NCI-H526 treated with DMSO at 0.1 percent for 48 hours (cell line): ENCODE measurements around the gene GNAL.
"Not testable (repeated sequence)": the region's sequence is repeated elsewhere in the genome, so short reads cannot be mapped to it uniquely, and the experiment has no call there.

Experiments
- DNase-seq: peaks from one replicate; lab custom pipeline; 2025; lab: John Stamatoyannopoulos, UW

GNAL gene

DNA sequence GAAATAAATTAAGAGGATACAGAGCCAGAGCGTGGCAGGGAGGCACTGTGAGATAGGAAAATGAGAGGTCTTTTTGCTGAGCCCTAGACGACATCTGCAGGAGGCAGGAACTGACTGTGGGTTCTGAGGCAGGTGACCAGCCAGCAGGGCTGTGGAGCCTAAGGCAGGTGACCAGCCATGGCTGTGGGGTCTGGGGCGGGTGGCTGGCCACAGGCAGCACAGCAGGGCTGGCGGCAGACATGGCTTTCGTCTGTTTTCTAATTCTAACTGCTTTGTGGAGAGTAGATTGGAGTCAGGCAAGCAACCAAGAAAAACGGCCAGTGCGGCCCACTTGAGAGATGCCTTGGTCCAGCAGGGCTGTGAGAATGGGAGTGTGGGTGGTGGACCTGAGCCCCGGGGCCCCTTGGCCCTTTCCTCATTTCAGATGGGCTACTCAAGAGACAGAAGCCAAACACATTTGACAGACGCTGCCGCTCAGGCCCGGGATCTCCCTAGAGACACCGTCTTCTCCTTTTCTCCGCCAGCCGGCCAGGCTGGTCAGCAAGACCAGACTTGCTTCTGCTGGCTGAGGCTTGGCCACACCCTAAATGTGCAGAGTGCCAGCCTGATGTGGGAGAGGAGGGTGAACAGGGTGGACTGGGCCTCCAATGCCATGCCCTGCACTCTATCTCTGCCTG is 19.7 kb upstream of the GNAL start:
- no peak for DNase-seq

DNA sequence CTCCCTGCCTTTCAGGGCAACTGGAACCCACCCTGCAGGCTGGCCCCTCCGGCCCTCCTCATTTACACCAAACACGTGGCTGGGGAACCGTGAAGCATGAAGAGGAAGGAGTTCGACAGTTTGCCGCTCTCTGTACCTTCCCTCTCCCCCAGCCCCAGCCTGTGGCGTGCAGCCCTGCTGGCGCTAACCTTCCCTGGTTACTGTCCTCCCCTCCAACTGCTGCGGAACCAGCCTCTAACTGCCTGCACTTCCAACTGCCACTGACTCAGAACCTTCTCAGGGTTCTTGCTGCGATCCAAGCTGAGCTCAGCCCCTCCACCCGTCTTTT is 19.2 kb upstream of the GNAL start:
- no peak for DNase-seq

DNA sequence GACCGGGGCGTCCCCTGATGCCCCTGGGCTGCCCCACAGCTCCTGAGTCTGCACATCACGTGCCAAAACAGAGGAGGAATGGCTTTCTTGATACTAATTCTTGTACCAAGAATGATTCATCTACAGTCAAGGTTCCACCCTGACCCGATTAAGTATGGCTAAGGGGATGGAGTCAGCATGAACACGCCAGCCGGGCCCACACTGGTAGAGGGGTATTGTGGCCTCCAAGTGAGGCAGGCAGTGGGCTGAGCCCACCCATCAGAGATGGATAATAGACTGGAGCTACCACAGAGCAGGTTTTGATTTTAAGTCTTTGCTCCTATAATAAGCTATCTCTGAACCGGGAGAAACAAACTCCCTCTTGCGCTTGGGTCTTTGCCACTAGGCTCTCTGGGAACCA is 17.9 kb upstream of the GNAL start:
- DNase-seq = no peak

DNA sequence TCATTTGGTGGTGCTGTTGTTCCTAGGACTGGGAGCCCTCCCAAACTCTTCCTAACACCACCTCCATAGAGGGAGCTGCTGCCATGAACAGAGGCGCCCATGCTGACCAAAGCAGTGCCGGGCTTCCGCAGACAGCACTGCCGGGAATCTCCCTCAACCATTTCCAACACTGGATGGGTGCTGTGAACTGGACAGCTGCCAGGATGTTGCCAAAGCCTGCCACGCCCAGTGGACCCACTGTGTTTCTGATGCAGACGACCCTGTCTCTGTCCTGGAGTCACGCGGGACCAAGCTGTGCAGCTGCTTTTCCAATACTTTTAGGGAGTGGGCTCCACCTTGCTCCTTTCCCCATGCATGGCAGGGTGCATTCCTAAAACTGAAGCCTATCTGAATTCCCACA is 16.9 kb upstream of the GNAL start:
- DNase-seq = no peak

DNA sequence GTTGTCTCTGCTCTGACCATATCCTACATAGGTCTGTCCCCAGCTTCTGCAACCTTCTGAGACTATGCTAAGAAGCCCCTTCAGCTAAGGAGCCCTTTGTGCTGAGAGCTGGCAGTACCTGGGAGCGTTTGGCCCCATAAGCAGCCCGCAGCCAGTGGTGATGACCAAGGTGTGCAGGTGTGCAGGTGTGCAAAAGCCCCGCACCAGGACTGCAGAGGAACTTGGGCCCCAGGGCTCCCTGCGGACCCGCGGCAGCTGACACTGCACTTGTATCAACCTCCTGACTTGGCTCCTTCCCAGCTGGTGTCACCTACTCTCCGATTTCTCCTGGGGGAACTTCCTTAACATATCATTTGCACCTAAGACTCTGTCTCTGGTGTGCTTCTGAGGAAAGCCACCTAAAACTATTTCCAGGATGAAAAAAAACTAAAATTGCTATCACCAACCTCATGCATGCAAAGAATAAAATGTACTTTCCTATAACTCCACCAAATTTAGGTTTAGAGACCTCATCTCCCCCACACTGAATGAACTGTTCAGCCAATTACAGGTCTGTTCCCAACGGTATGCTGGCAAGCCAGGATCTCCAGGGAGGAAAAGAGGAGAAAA is 16.1 kb upstream of the GNAL start:
- DNase-seq = no peak

DNA sequence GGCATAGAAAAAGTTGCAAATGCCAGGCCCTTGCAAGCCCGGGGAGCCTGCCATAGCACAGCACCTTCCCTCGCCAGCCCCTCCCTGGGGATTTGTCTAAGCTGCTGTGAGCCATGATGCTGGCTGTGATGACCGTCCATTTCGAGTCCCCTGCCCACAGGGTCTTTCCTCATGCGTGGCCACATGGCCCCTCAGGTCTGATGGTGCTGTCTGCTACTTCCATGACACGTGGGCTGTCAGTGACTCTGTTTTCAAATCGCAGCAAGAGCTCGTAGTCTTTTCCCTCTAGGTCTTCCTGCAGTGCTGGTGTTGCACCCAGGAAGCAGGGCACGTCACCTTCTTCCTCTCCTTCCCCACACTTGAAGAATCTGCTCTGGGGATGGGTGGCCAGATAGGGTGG is 15.5 kb upstream of the GNAL start:
- no peak for DNase-seq

DNA sequence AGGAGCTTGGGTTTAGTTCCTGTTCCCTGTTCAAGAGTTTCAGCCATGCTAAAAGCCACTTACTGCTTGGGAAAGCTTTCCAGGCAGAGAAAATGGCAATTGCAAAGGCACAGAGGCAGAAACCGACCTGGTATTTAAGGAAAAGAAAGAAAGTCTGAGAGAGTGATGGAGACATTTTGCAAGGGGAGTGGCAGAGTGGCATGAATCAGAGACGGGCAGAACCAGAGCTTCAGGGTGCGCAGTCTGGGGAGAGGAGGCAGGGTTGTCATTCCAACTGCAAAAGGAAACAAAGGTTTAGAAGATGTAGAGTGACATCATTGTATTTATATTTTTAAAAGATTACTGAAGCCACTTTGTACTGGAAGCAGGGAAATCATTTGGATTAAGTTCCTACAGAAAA is 14.9 kb upstream of the GNAL start:
- no peak for DNase-seq

DNA sequence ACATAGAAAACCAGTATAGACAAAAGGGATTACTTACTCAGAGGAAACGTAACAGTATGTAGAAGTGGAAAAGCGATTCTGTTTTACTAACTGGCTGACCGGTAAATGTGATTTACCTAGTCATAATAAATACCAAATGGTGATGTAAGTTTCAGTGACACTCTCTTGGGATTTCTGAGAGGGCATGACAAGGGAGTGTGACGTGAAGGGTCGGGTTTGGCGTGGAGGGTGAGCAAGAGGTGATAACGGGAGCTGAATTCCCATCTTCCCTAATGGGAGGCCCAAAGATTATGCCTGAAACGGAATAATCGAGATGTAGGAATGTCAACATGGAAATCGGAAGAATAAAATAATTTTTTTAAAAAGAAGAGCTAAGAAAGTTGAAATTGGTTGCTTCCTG is 12.7 kb upstream of the GNAL start:
- no peak for DNase-seq

DNA sequence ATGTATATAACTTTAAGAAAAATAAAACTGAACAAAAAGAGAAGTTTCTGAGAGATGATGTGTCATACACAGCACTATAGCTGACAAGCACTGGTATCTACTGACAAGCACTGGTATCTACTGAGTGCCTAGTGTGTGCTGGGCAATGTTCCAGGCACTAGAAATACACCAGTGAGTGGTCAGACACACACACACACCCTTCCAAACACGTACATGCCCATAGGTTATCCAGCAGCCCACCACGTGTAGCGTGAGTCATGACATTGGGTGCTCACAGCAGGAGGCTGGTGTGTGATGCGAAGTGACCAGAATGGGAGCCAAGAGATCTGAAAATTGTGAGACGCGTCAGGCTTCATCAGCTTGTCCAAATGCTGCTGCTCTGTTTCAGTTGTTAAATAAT is 12.2 kb upstream of the GNAL start:
- DNase-seq = no peak

DNA sequence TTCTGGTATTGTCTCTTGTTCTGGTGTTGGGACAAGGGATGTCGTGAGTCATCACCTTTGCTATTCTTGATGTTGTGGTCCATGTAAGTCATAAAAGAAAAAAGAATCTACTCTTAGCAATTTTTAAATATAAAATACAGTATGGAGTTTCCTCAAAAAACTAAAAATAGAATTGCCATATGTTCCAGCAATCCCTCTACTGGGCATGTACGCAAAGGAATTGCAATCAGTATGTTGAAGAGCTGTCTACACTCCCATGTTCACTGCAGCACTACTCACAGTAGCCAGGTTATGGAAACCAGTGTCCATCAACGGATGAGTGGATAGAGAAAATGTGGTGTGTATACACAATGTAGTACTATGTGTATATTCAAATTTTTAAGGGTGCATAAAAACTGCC is 10.9 kb upstream of the GNAL start:
- DNase-seq = no peak

DNA sequence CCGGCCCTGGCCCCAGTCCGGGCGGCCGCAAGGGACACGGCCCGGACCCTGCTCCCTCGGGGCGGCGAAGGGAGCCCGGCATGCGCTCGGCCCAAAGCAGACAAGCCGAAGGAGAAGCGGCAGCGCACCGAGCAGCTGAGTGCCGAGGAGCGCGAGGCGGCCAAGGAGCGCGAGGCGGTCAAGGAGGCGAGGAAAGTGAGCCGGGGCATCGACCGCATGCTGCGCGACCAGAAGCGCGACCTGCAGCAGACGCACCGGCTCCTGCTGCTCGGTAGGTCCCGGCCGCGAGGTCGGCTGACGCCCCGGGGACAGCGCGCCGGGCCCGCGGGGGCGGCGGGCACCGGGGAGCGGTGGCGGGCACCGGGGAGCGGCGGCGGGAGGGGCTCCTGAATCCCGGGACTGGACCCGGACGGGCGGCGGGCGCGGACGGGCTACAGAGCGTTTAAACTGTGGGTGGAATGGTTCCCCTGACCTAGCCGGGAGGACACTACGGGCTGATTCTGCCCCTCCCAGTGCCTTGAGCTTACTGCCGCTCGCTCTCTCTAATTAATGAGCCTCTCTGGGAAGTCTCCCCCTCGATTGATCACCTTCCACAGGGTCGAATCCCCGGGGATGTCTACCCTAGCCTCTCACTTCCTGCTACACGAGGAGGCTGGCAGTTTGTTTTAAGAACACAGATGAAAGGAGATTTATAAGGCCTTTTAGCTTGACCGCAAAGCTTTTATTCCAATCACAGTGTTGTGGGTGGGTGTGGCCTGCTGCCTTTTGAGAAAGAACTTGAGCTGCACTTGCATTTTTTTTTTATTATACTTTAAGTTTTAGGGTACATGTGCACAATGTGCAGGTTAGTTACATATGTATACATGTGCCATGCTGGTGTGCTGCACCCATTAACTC is 853 bp downstream of the GNAL start:
- no peak for DNase-seq

DNA sequence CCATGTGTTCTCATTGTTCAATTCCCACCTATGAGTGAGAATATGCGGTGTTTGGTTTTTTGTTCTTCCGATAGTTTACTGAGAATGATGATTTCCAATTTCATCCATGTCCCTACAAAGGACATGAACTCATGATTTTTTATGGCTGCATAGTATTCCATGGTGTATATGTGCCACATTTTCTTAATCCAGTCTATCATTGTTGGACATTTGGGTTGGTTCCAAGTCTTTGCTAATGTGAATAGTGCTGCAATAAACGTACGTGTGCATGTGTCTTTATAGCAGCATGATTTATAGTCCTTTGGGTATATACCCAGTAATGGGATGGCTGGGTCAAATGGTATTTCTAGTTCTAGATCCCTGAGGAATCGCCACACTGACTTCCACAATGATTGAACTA is 1.6 kb downstream of the GNAL start:
- DNase-seq = not testable (repeated sequence)

DNA sequence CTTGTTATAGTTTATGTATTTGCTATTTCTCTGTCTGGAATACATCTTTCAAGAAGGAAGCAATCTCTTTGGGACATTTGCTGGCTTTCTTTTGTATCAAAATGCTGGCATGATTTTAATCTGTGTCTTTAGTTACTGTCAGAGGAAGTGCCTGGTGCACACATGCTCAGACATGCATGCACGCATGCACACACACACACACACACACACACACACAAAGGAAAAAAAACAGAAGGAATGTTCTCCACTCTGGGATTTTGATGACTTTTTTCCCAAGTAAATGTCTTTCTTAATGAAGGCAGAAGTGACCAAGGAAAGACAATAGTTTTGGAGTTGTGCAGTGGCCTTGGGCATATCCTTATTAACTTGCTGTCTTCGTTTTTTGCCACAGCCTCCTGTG is 6.7 kb downstream of the GNAL start:
- DNase-seq = no peak

DNA sequence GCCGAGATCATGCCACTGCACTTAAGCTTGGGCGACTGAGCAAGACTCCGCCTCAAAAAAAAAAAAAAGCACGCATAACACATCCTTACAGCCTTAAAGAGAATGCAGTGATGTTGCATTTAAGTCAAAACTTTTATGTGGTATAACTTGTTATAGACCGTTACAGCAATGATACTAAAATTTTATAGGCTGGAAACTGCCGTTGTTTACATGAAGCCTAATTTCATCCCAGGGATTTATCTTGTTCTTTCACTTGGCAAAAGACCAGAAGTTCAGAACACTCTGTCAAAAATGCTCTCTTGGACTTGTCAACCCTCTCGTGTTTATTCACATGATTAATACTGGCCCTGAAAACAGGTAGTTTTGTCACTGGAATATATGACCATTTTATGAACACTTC is 7.4 kb downstream of the GNAL start:
- DNase-seq = no peak

DNA sequence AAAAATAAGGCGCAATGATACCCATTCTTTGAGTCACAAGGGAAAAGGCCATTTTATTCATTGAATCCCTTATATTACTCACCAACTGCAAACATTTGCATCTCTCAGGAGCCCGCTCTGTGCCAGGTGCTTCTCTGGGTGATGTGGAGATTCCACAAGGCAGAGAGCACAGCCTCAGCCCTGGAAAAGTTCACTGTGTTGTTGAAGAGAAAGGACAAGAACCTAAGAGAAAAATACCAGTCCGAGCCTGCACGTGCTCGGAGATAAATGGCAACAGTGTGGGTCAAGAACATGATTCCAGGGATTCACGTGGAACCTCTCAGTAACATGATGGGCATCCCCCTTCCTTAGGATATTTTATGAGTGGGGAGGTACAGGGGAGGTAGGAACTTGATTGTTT is 11.8 kb downstream of the GNAL start:
- DNase-seq = no peak

DNA sequence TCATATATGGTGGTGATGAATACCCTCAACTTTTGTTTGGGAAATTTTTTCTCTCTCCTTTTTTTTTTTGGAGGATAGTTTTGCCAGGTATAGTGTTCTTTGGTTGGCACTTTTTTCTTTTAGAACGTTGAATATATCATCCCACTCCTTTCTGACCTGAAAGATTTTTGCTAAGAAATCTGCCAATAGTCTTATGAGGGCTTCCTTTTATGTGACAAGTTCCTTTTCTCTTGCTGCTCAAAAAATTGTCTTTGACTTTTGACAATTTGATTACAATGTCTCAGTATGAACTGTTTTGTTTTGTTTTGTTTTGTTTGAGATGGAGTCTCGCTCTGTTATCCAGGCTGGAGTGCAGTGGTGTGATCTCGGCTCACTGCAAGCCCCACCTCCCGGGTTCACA is 21.5 kb downstream of the GNAL start:
- DNase-seq = no peak

DNA sequence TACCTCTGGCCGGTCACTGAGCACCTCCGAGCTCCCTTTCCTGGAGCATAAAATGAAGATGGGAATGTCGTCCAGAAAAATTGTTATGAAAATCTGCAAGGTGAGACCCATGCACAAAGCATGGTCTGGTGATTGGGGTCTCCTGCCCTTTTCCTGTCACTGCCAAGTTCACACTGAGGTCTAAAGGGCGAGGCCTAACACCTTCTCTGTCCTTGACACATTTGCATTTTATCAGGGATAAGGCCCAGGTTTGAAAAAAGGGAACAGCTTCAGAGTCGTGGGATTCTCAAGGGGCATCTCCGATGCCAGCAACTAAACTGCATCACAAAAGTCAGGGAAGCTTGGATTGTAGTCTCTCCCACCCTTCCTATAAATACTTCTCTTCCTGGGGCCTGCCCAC is 24.7 kb downstream of the GNAL start:
- DNase-seq = no peak

DNA sequence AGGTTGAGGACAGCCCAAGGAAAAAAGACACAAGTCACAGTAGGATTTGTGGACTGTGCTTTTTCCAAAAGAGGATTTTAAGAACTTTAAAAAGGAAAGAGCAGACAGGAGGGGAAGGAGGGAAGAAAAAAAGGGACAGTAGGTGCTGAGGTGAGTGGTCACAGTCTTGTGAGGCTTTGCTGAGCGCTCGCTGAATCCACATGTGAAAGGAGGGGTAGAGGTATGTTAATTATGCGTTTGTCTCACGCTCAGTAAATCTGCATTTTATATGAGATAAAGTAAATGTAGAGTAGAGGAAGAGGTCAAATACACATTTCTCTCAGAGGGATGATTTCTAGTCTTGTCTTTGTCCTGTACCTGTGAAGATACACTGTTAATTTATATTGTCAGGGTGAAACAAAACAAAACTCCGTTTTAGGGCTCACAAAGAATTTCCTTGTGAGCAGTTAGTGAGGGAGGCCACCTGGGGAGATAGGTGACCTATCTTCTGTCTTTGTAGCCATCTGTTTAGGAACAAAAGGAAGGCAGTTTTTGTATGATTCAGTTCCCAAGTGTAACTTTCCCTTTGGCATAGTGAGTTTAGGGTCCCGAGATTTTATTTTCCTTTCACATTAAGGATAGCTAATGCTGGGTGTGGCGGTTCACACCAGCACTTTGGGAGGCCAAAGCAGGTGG is 25.3 kb downstream of the GNAL start:
- no peak for DNase-seq

DNA sequence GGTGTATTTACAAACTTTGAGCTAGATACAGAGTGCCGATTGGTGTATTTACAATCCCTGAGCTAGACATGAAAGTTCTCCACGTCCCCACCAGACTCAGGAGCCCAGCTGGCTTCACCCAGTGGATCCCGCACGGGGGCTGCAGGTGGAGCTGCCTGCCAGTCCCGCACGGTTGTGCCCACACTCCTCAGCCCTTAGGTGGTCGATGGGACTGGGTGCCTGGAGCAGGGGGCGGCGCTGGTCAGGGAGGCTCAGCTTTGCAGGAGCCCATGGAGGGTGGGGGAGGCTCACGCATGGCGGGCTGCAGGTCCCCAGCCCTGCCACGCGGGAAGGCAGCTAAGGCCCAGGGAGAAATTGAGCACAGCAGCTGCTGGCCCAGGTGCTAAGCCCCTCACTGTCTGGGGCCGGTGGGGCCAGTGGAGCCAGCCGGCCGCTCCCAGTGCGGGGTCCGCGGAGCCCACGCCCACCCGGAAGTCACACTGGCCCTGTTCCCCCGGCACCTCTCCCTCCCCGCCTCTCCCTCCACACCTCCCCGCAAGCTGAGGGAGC is 27.8 kb downstream of the GNAL start:
- not testable (repeated sequence) for DNase-seq

DNA sequence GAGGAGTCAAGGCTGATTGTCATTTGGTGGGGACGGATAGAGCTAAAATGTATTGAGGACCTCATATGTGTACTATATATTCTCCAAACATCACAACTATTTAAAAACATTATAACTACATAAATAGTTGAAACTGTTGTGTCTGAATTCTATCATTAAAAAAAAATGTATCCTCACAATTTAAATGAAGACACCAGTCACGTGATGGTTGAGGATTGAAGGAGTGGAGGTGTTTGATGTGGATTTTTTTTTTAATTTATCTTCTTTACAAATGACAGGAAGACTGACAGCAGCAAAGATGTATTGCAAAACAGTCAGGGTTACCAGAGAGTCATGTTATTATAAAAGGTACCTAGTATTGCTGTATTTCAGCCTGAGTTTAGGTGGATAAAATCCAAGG is 30.0 kb downstream of the GNAL start:
- DNase-seq = no peak

DNA sequence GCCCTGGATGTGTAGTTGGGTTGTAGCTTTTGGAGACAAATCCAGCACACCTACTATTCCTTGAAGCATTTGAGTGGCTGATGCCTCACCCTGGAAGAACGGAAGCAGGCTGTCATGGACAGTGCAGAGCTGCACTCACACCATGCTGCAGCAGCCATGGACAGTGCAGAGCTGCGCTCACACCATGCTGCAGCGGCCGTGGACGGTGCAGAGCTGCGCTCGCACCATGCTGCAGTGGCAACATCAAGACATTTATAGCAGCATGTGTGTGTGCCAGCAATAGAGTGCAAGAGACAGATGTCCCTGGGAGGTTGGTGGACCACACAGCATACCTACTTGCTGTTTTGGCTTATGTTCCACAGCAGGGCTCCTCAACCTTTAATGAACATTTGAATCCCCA is 30.6 kb downstream of the GNAL start:
- DNase-seq = no peak

DNA sequence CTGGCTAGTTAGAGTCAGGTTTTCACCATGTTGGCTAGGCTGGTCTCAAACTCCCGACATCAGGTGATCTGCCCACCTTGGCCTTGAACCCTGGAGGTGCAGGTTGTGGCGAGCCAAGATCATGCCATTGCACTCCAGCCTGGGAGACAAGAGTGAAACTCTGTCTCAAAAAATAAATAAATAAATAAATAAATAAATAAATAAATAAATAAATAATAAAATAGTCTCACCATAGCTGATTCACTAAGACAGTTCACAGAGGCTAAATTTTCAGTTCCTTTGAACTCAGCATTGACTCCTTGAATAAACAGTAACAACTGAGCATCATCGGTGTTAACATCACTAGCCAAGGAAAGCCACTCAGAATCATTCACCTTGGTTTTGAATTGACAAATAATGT is 32.7 kb downstream of the GNAL start:
- DNase-seq = no peak

DNA sequence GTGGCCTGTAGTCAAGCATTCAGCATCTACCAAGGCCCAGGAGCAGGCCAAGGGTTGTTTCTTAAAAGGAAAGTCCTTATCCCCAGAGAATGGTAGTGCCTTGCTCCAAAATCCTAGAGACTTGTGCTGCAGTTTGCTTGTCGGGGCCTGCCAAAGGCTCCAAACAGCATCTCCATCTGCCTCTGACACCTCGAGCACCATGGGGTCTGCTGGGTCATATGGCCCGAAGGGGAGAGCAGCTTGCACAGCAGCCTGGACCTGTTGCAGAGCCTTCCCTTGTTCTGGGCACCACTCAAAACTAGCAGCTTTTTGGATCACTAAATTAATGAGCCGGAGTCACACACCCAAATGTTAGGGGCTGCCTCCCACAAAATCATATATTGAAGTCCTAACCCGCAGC is 35.7 kb downstream of the GNAL start:
- DNase-seq = no peak
